ENCODE results near the gene SPINK6.

Gene SPINK6

GRCh38 chr5:148224117-148224742 lies 21.4 kb downstream of the SPINK6 start:
- TF ChIP-seq, protein P1, sequence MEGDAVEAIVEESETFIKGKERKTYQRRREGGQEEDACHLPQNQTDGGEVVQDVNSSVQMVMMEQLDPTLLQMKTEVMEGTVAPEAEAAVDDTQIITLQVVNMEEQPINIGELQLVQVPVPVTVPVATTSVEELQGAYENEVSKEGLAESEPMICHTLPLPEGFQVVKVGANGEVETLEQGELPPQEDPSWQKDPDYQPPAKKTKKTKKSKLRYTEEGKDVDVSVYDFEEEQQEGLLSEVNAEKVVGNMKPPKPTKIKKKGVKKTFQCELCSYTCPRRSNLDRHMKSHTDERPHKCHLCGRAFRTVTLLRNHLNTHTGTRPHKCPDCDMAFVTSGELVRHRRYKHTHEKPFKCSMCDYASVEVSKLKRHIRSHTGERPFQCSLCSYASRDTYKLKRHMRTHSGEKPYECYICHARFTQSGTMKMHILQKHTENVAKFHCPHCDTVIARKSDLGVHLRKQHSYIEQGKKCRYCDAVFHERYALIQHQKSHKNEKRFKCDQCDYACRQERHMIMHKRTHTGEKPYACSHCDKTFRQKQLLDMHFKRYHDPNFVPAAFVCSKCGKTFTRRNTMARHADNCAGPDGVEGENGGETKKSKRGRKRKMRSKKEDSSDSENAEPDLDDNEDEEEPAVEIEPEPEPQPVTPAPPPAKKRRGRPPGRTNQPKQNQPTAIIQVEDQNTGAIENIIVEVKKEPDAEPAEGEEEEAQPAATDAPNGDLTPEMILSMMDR (IDR thresholded peaks at IDR 0.05; ENCODE audit: low read depth, low read length, missing control alignments): no peak
- Histone ChIP-seq H3K36me3 (replicated peaks) (no peaks in the 10 kb centered on the region), H3K27ac (no peak overlapping the region), H3K27me3 (replicated peaks) (no peaks in the 10 kb centered on the region), H3K4me3 (ENCODE audit: low read depth, low read length) (no peak overlapping the region)
- in situ Hi-C loops (cut with HindIII; ENCODE audit: low pct_ligation_motif_present, low sequenced_read_pairs): no loop called here
- no peak for DNase-seq

- H3K4me3 ChIP-seq (ENCODE audit: low read depth, low read length): no peak overlapping the region
- H3K27ac ChIP-seq: no peak overlapping the region
- no peaks in the 10 kb centered on the region for H3K36me3 ChIP-seq (replicated peaks)
- no peaks in the 10 kb centered on the region for H3K27me3 ChIP-seq (replicated peaks)
- in situ Hi-C loops (cut with HindIII; ENCODE audit: low pct_ligation_motif_present, low sequenced_read_pairs): no loop called here
- no peak for DNase-seq
- TF ChIP-seq, protein P1 (IDR thresholded peaks at IDR 0.05; ENCODE audit: low read depth, low read length, missing control alignments): no peak
These were observed 25.6 kb downstream of the SPINK6 start for GRCh38 chr5:148228392-148228984.

GRCh38 chr5:148229840-148230239 lies 27.0 kb downstream of the SPINK6 start:
- no peak overlapping the region for H3K27ac ChIP-seq
- H3K27me3 ChIP-seq (replicated peaks): no peaks in the 10 kb centered on the region
- TF ChIP-seq, protein P1 (IDR thresholded peaks at IDR 0.05; ENCODE audit: low read depth, low read length, missing control alignments): no peak
- no peak overlapping the region for H3K4me3 ChIP-seq (ENCODE audit: low read depth, low read length)
- H3K36me3 ChIP-seq (replicated peaks): no peaks in the 10 kb centered on the region
- in situ Hi-C loops (cut with HindIII; ENCODE audit: low pct_ligation_motif_present, low sequenced_read_pairs): no loop called here
- DNase-seq: no peak

GRCh38 chr5:148230240-148230639 lies 27.4 kb downstream of the SPINK6 start:
- TF ChIP-seq, protein P1 (IDR thresholded peaks at IDR 0.05; ENCODE audit: low read depth, low read length, missing control alignments): no peak
- no peak for DNase-seq
- Histone ChIP-seq H3K27ac (no peak overlapping the region), H3K27me3 (replicated peaks) (no peaks in the 10 kb centered on the region), H3K4me3 (ENCODE audit: low read depth, low read length) (no peak overlapping the region), H3K36me3 (replicated peaks) (no peaks in the 10 kb centered on the region)
- in situ Hi-C loops (cut with HindIII; ENCODE audit: low pct_ligation_motif_present, low sequenced_read_pairs): no loop called here

- in situ Hi-C loops (cut with HindIII; ENCODE audit: low pct_ligation_motif_present, low sequenced_read_pairs): no loop called here
- H3K27me3 ChIP-seq (replicated peaks): no peaks in the 10 kb centered on the region
- no peak overlapping the region for H3K27ac ChIP-seq
- TF ChIP-seq, protein P1 (IDR thresholded peaks at IDR 0.05; ENCODE audit: low read depth, low read length, missing control alignments): no peak
- DNase-seq: no peak
- no peaks in the 10 kb centered on the region for H3K36me3 ChIP-seq (replicated peaks)
- H3K4me3 ChIP-seq (ENCODE audit: low read depth, low read length): no peak overlapping the region
These were observed 35.1 kb downstream of the SPINK6 start for GRCh38 chr5:148237785-148238417.

Measured in brain microvascular endothelial cell (primary cell).